HG02840 (cell line): ENCODE measurements around the gene ZAR1L.
"Not testable (repeated sequence)": the region's sequence is repeated elsewhere in the genome, so short reads cannot be mapped to it uniquely, and the experiment has no call there.

Experiments
- ATAC-seq: cut with Tn5 transposase; IDR thresholded peaks from one replicate; pipeline ENCODE4 v1.9.1; 2021; ENCODE audit warnings: mild to moderate bottlenecking, moderate library complexity, moderate number of reproducible peaks; ENCODE audit not compliant: unreplicated experiment, low FRiP score

The ZAR1L gene

GRCh38 chr13:32315238-32316027 is at the start of gene ZAR1L, which contains the start of gene BRCA2:
ZAR1L (minus strand) TSS chr13:32315363; CDS start chr13:32311925, 3,438 bp downstream.
BRCA2 (plus strand) TSS chr13:32315508; CDS start chr13:32316461, 953 bp downstream.
- ATAC-seq: peak; percentile 92

- ATAC-seq: no peak
These were observed 47.4 kb upstream of the ZAR1L start for GRCh38 chr13:32362574-32362973.

GRCh38 chr13:32355935-32356334 is 40.8 kb upstream of the ZAR1L start:
- ATAC-seq: not testable (repeated sequence)

GRCh38 chr13:32354040-32354439 is 38.9 kb upstream of the ZAR1L start:
- ATAC-seq: peak; percentile 63

GRCh38 chr13:32350839-32351441 is 35.8 kb upstream of the ZAR1L start:
- ATAC-seq: not testable (repeated sequence)

- ATAC-seq: no peak
These were observed 32.5 kb upstream of the ZAR1L start for GRCh38 chr13:32347651-32348050.

GRCh38 chr13:32340914-32341313 is 25.8 kb upstream of the ZAR1L start:
- no peak for ATAC-seq

- no peak for ATAC-seq
These were observed 19.5 kb upstream of the ZAR1L start for GRCh38 chr13:32334671-32335070.

- no peak for ATAC-seq
These were observed 15.3 kb upstream of the ZAR1L start for GRCh38 chr13:32330441-32330840.

GRCh38 chr13:32323912-32324311 is 8.7 kb upstream of the ZAR1L start:
- no peak for ATAC-seq

- no peak for ATAC-seq
These were observed 5.4 kb upstream of the ZAR1L start for GRCh38 chr13:32320528-32320927.

GRCh38 chr13:32317716-32318465 is 2.7 kb upstream of the ZAR1L start:
- no peak for ATAC-seq

GRCh38 chr13:32316501-32316900 is 1.3 kb upstream of the ZAR1L start:
- ATAC-seq: no peak

GRCh38 chr13:32316028-32316339 is 821 bp upstream of the ZAR1L start:
- peak; percentile 55 for ATAC-seq

- peak; percentile 4 for ATAC-seq
These were observed 609 bp downstream of the ZAR1L start for GRCh38 chr13:32314271-32315237.

GRCh38 chr13:32311188-32311897 is 3.8 kb downstream of the ZAR1L start:
- ATAC-seq: no peak

- no peak for ATAC-seq
These were observed 4.9 kb downstream of the ZAR1L start for GRCh38 chr13:32310134-32310706.

GRCh38 chr13:32309312-32310133 is 5.6 kb downstream of the ZAR1L start:
- ATAC-seq: no peak
